CD14-positive monocyte (primary cell): ENCODE data around the gene OR14I1. TPM values are rescaled to one million over a fixed set of nuclear protein-coding genes. Genes with fewer than 3 reads are reported as not detected.

Experiments
- DNase-seq, 3 donors: peaks; one replicate each; pipeline ENCODE4 v3.0.0-alpha.2; 2011 to 2022
- H2AFZ ChIP-seq: 2 replicates; pipeline ENCODE4 v1.6.0; 2012; ENCODE audit warnings: mild to moderate bottlenecking, low read depth, low read length, inconsistent platforms; ENCODE audit not compliant: insufficient read depth, poor library complexity, severe bottlenecking
- H3K27ac ChIP-seq, 2 donors: 1 replicate in 1 of 2; 2 replicates in 1 of 2; pipeline ENCODE4 v1.5.1; 2012 to 2013; ENCODE audit warnings: low read length in 2 of 2, control low read depth in 1 of 2, inconsistent platforms in 1 of 2, low read depth in 1 of 2, mild to moderate bottlenecking in 1 of 2
- H3K27me3 ChIP-seq, 2 donors: one replicate each; pipeline versions ENCODE4 v1.6.0 to v1.6.1; 2011 to 2013; ENCODE audit warnings: low read length in 2 of 2; ENCODE audit not compliant: control insufficient read depth in 2 of 2, insufficient read depth in 2 of 2
- H3K36me3 ChIP-seq, 2 donors: replicated peaks in 1 of 2; 1 replicate in 1 of 2; 2 replicates in 1 of 2; pipeline versions ENCODE4 v1.5.1 to v1.6.1; 2012 to 2013; ENCODE audit warnings: low read length in 2 of 2, control low read depth in 1 of 2, inconsistent platforms in 1 of 2, mild to moderate bottlenecking in 1 of 2; ENCODE audit not compliant: insufficient read depth in 2 of 2, control insufficient read depth in 1 of 2
- H3K4me1 ChIP-seq, 2 donors: 1 replicate in 1 of 2; 2 replicates in 1 of 2; pipeline versions ENCODE4 v1.5.1 to v1.6.1; 2012 to 2013; ENCODE audit warnings: low read length in 2 of 2, control low read depth in 1 of 2, inconsistent platforms in 1 of 2, mild to moderate bottlenecking in 1 of 2, moderate library complexity in 1 of 2; ENCODE audit not compliant: insufficient read depth in 2 of 2, control insufficient read depth in 1 of 2
- H3K4me2 ChIP-seq: replicated peaks from 2 replicates; pipeline ENCODE3; 2012; ENCODE audit warnings: low read length, moderate library complexity, mild to moderate bottlenecking; ENCODE audit not compliant: poor library complexity, severe bottlenecking; ENCODE audit errors: extremely low read depth
- H3K4me3 ChIP-seq, 3 experiments: fragments of 200-600 bp in 1 of 3; sonication (generic) in 1 of 3; replicated peaks in 1 of 3; 1 replicate in 2 of 3; 2 replicates in 1 of 3; pipeline ENCODE4 v1.5.1; 2011 to 2013; ENCODE audit warnings: low read length in 3 of 3, mild to moderate bottlenecking in 3 of 3, control low read depth in 2 of 3, low read depth in 2 of 3, inconsistent platforms in 1 of 3, moderate library complexity in 1 of 3
- H3K79me2 ChIP-seq: 2 replicates; pipeline ENCODE4 v1.6.0; 2012; ENCODE audit warnings: mild to moderate bottlenecking, control low read depth, inconsistent platforms, low read length, moderate library complexity; ENCODE audit not compliant: insufficient read depth
- H3K9ac ChIP-seq: 2 replicates; pipeline ENCODE4 v1.6.0; 2017; ENCODE audit warnings: low read length, mild to moderate bottlenecking; ENCODE audit not compliant: insufficient read depth, poor library complexity, severe bottlenecking
- H3K9me3 ChIP-seq, 2 donors: replicated peaks in 1 of 2; 1 replicate in 1 of 2; 2 replicates in 1 of 2; pipeline versions ENCODE4 v1.5.1 to v1.6.1; 2012 to 2013; ENCODE audit warnings: low read length in 2 of 2, control low read depth in 1 of 2; ENCODE audit not compliant: control insufficient read depth in 1 of 2, insufficient read depth in 1 of 2
- H4K20me1 ChIP-seq: 2 replicates; pipeline ENCODE4 v1.6.0; 2012; ENCODE audit warnings: mild to moderate bottlenecking, low read length, control low read depth, moderate library complexity; ENCODE audit not compliant: insufficient read depth
- H3K27ac Mint-ChIP-seq, 7 donors: one replicate each; pipeline ENCODE4 v1.8.0; 2020; ENCODE audit warnings: mild to moderate bottlenecking in 7 of 7, mixed read lengths in 7 of 7, moderate library complexity in 6 of 7, inconsistent platforms in 2 of 7
- H3K27me3 Mint-ChIP-seq, 3 donors: one replicate each; pipeline ENCODE4 v1.8.0; 2021 to 2022; ENCODE audit warnings: low read depth in 3 of 3, mild to moderate bottlenecking in 3 of 3, mixed read lengths in 3 of 3, moderate library complexity in 3 of 3, inconsistent platforms in 1 of 3
- H3K36me3 Mint-ChIP-seq, 2 donors: one replicate each; pipeline ENCODE4 v1.8.0; 2020; ENCODE audit warnings: mixed read lengths in 2 of 2, inconsistent platforms in 1 of 2, mild to moderate bottlenecking in 1 of 2
- H3K4me1 Mint-ChIP-seq: one replicate; pipeline ENCODE4 v1.8.0; 2020; ENCODE audit warnings: mild to moderate bottlenecking, mixed read lengths
- H3K4me3 Mint-ChIP-seq, 2 donors: one replicate each; pipeline ENCODE4 v1.8.0; 2020; ENCODE audit warnings: mild to moderate bottlenecking in 2 of 2, mixed read lengths in 2 of 2, moderate library complexity in 1 of 2
- H3K9me3 Mint-ChIP-seq, 7 donors: one replicate each; pipeline ENCODE4 v1.8.0; 2020 to 2022; ENCODE audit warnings: mixed read lengths in 7 of 7, mild to moderate bottlenecking in 6 of 7, moderate library complexity in 6 of 7, inconsistent platforms in 2 of 7
- WGBS: methylation state at CpG from one replicate; pipeline ENCODE4 v1.1.5; 2013; ENCODE audit warnings: missing lambda C conversion rate; ENCODE audit not compliant: insufficient coverage; 5-methylcytosine and 5-hydroxymethylcytosine counted together
- intact Hi-C, 2 donors: fragments of 100-400 bp; cut with micrococcal nuclease; formaldehyde crosslinking; loops; one replicate each; pipeline versions ENCODE4 v1.15.0 to v1.15.1; 2023
- polyA plus RNA-seq, 3 donors: library from polyadenylated mRNA; depleted of rRNA in 1 of 3; unstranded in 2 of 3; stranded (reverse) in 1 of 3; fragments of 300-500 nt in 2 of 3; fragments of >200 nt in 1 of 3; fragmentation: Illumina TruSeq in 2 of 3; gene quantifications; 1 replicate in 2 of 3; 2 replicates in 1 of 3; pipeline ENCODE4 v1.2.3, GENCODE V29; 2012 to 2021
- TF ChIP-seq, protein P1 (sequence below): fragments of 200-600 bp; IDR thresholded peaks from one replicate; pipeline ENCODE4 v1.8.0; 2022; ENCODE audit warnings: antibody characterized with exemption, mild to moderate bottlenecking

OR14I1 gene
- polyA plus RNA-seq, 3 donors: not detected

DNA sequence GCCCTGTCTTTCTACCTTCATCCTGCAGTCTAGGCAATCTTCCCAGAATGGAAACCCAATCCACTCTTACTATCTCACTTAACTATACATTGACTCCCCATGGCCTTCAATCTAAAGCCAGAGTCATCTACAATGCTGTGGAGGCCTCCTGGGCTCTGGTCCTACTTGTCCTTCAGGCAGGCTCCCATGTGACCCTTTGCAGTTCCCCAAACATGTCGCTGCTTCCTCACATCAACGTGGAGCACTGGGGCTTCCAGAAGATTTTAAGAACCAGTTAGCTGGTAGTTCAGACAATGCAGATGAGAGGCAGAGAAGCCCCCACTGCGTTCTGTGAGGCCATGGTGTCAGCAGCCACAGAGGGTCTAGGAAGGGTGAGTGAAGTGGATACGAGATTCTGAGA lies 34.4 kb upstream of the OR14I1 start:
- WGBS: 66% methylated on average over 2 of the region's 4 CpGs
- Histone ChIP-seq H3K27ac (peak overlapping the region in 1 of 2 donors; percentile 4), H3K4me1 (peaks cover 17 to 19% of the 10 kb centered on the region in 2 donors), H3K9me3 (peaks cover 4% of the 10 kb centered on the region in 2 donors), H3K4me2 (peak overlapping the region; percentile 23), H3K79me2 (no peaks in the 10 kb centered on the region), H3K27me3 (no peaks in the 10 kb centered on the region), H3K36me3 (no peaks in the 10 kb centered on the region), H3K9ac (peak overlapping the region; percentile 5), H4K20me1 (no peaks in the 10 kb centered on the region), H2AFZ (peak overlapping the region; percentile 74), H3K4me3 (no peak overlapping the region)
- peaks cover 3 to 14% (median 8%) of the 10 kb centered on the region in 7 donors for H3K9me3 Mint-ChIP-seq
- DNase-seq: no peak
- H3K27ac Mint-ChIP-seq: peak overlapping the region in 5 of 7 donors; percentile 15 to 85 (median 55)
- H3K36me3 Mint-ChIP-seq: peaks cover 0 to 4% of the 10 kb centered on the region in 2 donors
- peaks cover 0 to 5% (median 2%) of the 10 kb centered on the region in 3 donors for H3K27me3 Mint-ChIP-seq
- H3K4me3 Mint-ChIP-seq: peak overlapping the region in 1 of 2 donors; percentile 71
- intact Hi-C loops: no loop called here
- H3K4me1 Mint-ChIP-seq: peaks cover 30% of the 10 kb centered on the region
- TF ChIP-seq, protein P1, sequence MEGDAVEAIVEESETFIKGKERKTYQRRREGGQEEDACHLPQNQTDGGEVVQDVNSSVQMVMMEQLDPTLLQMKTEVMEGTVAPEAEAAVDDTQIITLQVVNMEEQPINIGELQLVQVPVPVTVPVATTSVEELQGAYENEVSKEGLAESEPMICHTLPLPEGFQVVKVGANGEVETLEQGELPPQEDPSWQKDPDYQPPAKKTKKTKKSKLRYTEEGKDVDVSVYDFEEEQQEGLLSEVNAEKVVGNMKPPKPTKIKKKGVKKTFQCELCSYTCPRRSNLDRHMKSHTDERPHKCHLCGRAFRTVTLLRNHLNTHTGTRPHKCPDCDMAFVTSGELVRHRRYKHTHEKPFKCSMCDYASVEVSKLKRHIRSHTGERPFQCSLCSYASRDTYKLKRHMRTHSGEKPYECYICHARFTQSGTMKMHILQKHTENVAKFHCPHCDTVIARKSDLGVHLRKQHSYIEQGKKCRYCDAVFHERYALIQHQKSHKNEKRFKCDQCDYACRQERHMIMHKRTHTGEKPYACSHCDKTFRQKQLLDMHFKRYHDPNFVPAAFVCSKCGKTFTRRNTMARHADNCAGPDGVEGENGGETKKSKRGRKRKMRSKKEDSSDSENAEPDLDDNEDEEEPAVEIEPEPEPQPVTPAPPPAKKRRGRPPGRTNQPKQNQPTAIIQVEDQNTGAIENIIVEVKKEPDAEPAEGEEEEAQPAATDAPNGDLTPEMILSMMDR: no peak

DNA sequence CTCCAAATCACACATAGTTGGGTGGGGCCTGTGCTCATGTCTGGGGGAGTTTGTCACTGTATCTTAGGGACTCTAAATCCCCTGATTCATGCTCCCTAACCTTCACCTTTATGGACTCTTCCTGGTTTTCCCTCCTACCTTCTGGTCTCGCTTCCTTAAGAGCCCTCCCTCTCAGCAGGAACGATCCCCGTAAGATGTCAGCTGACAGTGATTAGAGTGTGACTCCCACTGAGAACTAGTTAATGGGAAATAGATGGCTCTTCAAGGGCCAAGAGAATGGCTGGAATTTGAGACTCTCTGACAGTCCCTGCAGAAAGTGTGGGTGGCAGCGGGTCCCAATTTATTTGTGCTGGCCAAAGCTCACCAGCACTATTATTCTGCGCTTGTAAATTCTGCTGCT lies 31.0 kb upstream of the OR14I1 start:
- no peak overlapping the region for H3K4me2 ChIP-seq
- peaks cover 13% of the 10 kb centered on the region for H3K4me1 Mint-ChIP-seq
- peaks cover 0 to 4% of the 10 kb centered on the region in 2 donors for H3K36me3 Mint-ChIP-seq
- H3K9me3 ChIP-seq: peaks cover 4% of the 10 kb centered on the region in 2 donors
- no peak overlapping the region for H3K27ac Mint-ChIP-seq
- H3K27me3 ChIP-seq: no peaks in the 10 kb centered on the region
- no peaks in the 10 kb centered on the region for H3K36me3 ChIP-seq
- intact Hi-C loops: no loop called here
- H2AFZ ChIP-seq: no peak overlapping the region
- H3K4me3 Mint-ChIP-seq: no peak overlapping the region
- TF ChIP-seq, protein P1: no peak
- WGBS: 100% methylated on average over 2 of the region's 5 CpGs
- no peak overlapping the region for H3K9ac ChIP-seq
- H3K9me3 Mint-ChIP-seq: peaks cover 3 to 21% (median 12%) of the 10 kb centered on the region in 7 donors
- no peak overlapping the region for H3K27ac ChIP-seq
- no peaks in the 10 kb centered on the region for H4K20me1 ChIP-seq
- H3K79me2 ChIP-seq: no peaks in the 10 kb centered on the region
- no peak overlapping the region for H3K4me3 ChIP-seq
- peaks cover 1 to 2% (median 2%) of the 10 kb centered on the region in 3 donors for H3K27me3 Mint-ChIP-seq
- no peak for DNase-seq
- H3K4me1 ChIP-seq: peaks cover 7 to 8% of the 10 kb centered on the region in 2 donors
